Body of pancreas (tissue), 4 donors: ENCODE measurements around the gene PLPP4.

Experiments
- CTCF ChIP-seq, 7 experiments: fragments of 450-650 bp in 4 of 7; fragments of 200-600 bp in 3 of 7; sonication (generic) in 3 of 7; IDR thresholded peaks; one replicate each; pipeline ENCODE4 v1.5.1; 2016 to 2019; ENCODE audit warnings: antibody characterized with exemption in 7 of 7
- POLR2A ChIP-seq, 3 donors: fragments of 450-650 bp; IDR thresholded peaks; one replicate each; pipeline ENCODE4 v1.6.1; 2016; ENCODE audit warnings: antibody characterized with exemption in 3 of 3, mild to moderate bottlenecking in 2 of 3

GRCh38 chr10:120460186-120460585 is 3.2 kb downstream of the PLPP4 start:
- no peak for TF ChIP-seq CTCF (IDR thresholded peaks at IDR 0.05)
- TF ChIP-seq POLR2A (IDR thresholded peaks at IDR 0.05) = no peak
